ENCODE measurements around the gene SUMO1. TPM values are rescaled to one million over a fixed set of nuclear protein-coding genes. Genes with fewer than 3 reads are reported as not detected.
"Not testable (repeated sequence)": the region's sequence is repeated elsewhere in the genome, so short reads cannot be mapped to it uniquely, and the experiment has no call there.

The SUMO1 gene
- total and polyA plus RNA-seq, 5 donors, result 60.4 to 101 (median 67.0) TPM

DNA sequence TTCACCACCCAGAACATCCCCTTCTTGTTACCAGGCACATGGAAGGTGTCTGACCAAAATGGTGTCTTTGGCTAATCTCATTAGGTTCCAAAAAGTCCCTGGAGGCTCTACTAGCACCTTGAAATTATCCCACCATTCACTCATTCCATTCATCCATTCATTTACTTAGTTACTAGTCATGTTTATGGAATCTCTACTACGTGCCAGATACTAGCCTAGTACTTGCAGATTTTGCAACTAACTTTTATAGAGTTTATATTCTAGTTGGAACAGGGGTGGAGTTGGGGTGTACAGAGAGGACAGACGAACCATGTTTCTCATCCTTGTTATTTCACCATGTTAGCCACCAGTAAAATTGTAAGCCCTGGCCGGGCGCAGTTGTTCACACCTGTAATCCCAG, 23.1 kb upstream of the SUMO1 start:
- intact Hi-C loops (cut with DNase I), result no loop called here
- Histone ChIP-seq H3K9me3 (ENCODE audit: control insufficient read depth, low read length) (no peaks in the 10 kb centered on the region), H3K27me3 (ENCODE audit: control insufficient read depth, insufficient read depth) (no peaks in the 10 kb centered on the region), H3K27ac (ENCODE audit: low read length) (no peak overlapping the region), H3K4me1 (ENCODE audit: control insufficient read depth, insufficient read depth, low read length) (no peaks in the 10 kb centered on the region), H3K4me3 (ENCODE audit: low read length) (no peak overlapping the region)
- 72% methylated on average over 4 of the region's 4 CpGs for WGBS
- no peak for DNase-seq
- no peak for ATAC-seq

- no peaks in the 10 kb centered on the region for H3K27me3 ChIP-seq (ENCODE audit: control insufficient read depth, insufficient read depth)
- ATAC-seq (peak in 1 of 2 donors; percentile 29), DNase-seq (no peak)
- H3K4me1 ChIP-seq (ENCODE audit: control insufficient read depth, insufficient read depth, low read length), result no peaks in the 10 kb centered on the region
- WGBS, result 45% methylated on average over 5 of the region's 5 CpGs
- intact Hi-C loops (cut with DNase I), result no loop called here
- no peaks in the 10 kb centered on the region for H3K9me3 ChIP-seq (ENCODE audit: control insufficient read depth, low read length)
- no peak overlapping the region for H3K27ac ChIP-seq (ENCODE audit: low read length)
- H3K4me3 ChIP-seq (ENCODE audit: low read length), result no peak overlapping the region
These were observed 13.1 kb upstream of the SUMO1 start for GRCh38 chr2:202251494-202251893.

DNA sequence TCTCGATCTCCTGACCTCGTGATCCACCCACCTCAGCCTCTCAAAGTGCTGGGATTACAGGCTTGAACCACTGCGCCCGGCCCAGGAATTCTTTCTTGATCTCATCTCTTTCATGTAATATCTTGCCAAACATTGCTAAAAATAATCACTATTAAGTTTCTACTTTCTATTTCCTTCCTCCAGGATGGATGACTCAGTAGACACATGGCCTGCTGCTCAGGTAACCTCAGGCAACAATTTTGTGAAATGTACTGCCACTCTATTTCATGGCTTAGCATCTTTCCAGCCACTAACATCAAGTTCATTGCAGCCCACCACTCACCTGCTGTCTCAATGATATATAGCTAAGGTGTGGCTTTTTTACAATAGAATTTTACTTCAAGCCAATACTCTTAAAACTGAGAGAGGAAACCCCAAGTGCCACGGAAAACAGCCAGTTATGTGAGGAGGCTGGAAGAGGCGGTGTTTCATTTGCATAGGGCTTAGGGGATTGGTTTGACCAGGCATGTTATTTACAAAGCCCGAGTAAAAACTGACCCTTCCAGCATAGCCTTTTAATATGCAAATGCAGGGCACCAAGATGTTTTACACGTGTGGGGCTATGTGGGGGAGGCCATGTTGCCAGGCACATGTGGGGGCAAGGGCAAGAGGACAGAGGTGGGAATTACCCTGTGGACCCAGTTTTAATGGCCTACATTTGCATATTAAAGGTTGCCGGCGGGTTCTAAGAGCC, 11.3 kb upstream of the SUMO1 start:
- H3K27me3 ChIP-seq (ENCODE audit: control insufficient read depth, insufficient read depth), result no peaks in the 10 kb centered on the region
- ATAC-seq, result no peak
- no peaks in the 10 kb centered on the region for H3K9me3 ChIP-seq (ENCODE audit: control insufficient read depth, low read length)
- WGBS, result 56% methylated on average over 10 of the region's 10 CpGs
- no peak overlapping the region for H3K27ac ChIP-seq (ENCODE audit: low read length)
- no peaks in the 10 kb centered on the region for H3K4me1 ChIP-seq (ENCODE audit: control insufficient read depth, insufficient read depth, low read length)
- intact Hi-C loops (cut with DNase I), result no loop called here
- no peak for DNase-seq
- no peak overlapping the region for H3K4me3 ChIP-seq (ENCODE audit: low read length)

DNA sequence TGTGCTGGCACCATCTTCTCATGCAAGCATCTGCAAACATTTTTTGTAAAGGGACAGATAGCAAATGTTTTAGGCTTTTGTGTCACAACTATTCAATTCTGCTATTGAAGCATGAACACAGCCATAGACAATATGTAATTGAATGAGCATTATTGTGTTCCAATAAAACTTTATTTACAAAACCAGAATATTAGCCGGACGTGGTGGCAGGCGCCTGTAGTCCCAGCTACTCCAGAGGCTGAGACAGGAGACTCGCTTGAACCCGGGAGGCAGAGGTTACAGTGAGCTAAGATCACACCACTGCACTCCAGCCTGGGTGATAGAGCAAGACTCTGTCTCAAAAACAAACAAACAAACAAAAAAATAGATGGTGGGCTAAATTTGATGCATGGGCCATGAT, 9.3 kb upstream of the SUMO1 start:
- H3K4me3 ChIP-seq (ENCODE audit: low read length); intact Hi-C loops (cut with DNase I); ATAC-seq; H3K9me3 ChIP-seq (ENCODE audit: control insufficient read depth, low read length); H3K27me3 ChIP-seq (ENCODE audit: control insufficient read depth, insufficient read depth); H3K27ac ChIP-seq (ENCODE audit: low read length); H3K4me1 ChIP-seq (ENCODE audit: control insufficient read depth, insufficient read depth, low read length); DNase-seq: not testable (repeated sequence)
- WGBS, result 96% methylated on average over 5 of the region's 5 CpGs

GRCh38 chr2:202237787-202238233, 587 bp downstream of the SUMO1 start:
- peak overlapping the region; percentile 80 for H3K27ac ChIP-seq (ENCODE audit: low read length)
- ATAC-seq, result peak; percentile 43 to 68
- H3K4me3 ChIP-seq (ENCODE audit: low read length), result peak overlapping the region; percentile 98
- DNase-seq, result peak; percentile 23 to 64 (median 56)
- under 1% methylated on average over 30 of the region's 30 CpGs for WGBS
- intact Hi-C loops (cut with DNase I), result no loop called here
- peaks cover 9% of the 10 kb centered on the region for H3K4me1 ChIP-seq (ENCODE audit: control insufficient read depth, insufficient read depth, low read length)
- H3K27me3 ChIP-seq (ENCODE audit: control insufficient read depth, insufficient read depth), result no peaks in the 10 kb centered on the region
- H3K9me3 ChIP-seq (ENCODE audit: control insufficient read depth, low read length), result no peaks in the 10 kb centered on the region

DNA sequence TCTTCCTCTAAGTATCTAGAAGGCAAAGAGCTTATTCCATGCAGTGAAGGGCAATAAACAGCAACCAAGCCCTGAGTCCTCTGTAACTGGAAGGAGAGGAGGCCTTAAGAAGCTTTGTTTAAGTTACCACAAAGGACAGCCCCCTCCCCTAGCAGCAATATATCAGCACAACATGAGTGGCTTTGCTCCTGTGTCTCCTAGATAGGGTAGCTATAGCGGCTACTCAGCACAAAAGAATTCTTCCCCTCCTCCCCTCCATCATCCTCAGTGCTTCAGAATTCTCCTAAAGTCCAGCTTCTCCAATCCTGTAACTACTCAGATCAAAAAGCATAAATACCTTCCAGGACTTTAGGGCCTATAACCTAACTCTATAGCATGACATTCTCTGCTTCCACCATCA, 16.5 kb downstream of the SUMO1 start:
- no peak overlapping the region for H3K27ac ChIP-seq (ENCODE audit: low read length)
- no peak overlapping the region for H3K4me3 ChIP-seq (ENCODE audit: low read length)
- H3K4me1 ChIP-seq (ENCODE audit: control insufficient read depth, insufficient read depth, low read length), result peaks cover 5% of the 10 kb centered on the region
- DNase-seq (no peak), ATAC-seq (no peak)
- intact Hi-C loops (cut with DNase I), result no loop called here
- no peaks in the 10 kb centered on the region for H3K9me3 ChIP-seq (ENCODE audit: control insufficient read depth, low read length)
- WGBS, result 56% methylated on average over 1 of the region's 1 CpG
- H3K27me3 ChIP-seq (ENCODE audit: control insufficient read depth, insufficient read depth), result no peaks in the 10 kb centered on the region

GRCh38 chr2:202215179-202215578, 23.2 kb downstream of the SUMO1 start:
- Histone ChIP-seq H3K4me3 (ENCODE audit: low read length) (no peak overlapping the region), H3K27me3 (ENCODE audit: control insufficient read depth, insufficient read depth) (no peaks in the 10 kb centered on the region), H3K4me1 (ENCODE audit: control insufficient read depth, insufficient read depth, low read length) (no peaks in the 10 kb centered on the region), H3K9me3 (ENCODE audit: control insufficient read depth, low read length) (no peaks in the 10 kb centered on the region), H3K27ac (ENCODE audit: low read length) (no peak overlapping the region)
- ATAC-seq, result no peak
- 97% methylated on average over 1 of the region's 1 CpG for WGBS
- intact Hi-C loops (cut with DNase I), result no loop called here
- DNase-seq, result no peak

DNA sequence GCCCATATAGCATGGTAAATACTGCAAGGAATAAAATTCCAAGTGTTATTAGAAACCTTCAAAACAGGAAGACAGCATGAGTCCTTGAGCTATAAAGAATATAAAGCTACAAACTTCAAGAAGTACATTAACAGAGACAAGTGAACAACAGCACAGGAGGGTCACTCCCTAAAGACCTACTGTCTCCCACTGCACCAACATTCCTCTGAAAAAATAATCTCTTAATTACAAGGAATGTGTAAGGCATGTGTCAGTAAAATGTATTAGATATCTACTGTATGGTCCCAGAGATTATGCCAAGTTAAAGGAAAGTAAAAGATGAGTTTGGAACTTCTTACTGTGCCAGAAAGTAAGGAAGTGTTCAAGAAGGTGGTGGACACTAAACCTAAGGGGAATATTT, 29.9 kb downstream of the SUMO1 start:
- intact Hi-C loops (cut with DNase I), result no loop called here

GRCh38 chr2:202204855-202205254, 33.5 kb downstream of the SUMO1 start:
- H3K27ac ChIP-seq (ENCODE audit: low read length), result no peak overlapping the region
- no peak overlapping the region for H3K4me3 ChIP-seq (ENCODE audit: low read length)
- ATAC-seq, result no peak
- 95% methylated on average over 2 of the region's 2 CpGs for WGBS
- H3K4me1 ChIP-seq (ENCODE audit: control insufficient read depth, insufficient read depth, low read length), result no peaks in the 10 kb centered on the region
- no peak for DNase-seq
- H3K9me3 ChIP-seq (ENCODE audit: control insufficient read depth, low read length), result no peaks in the 10 kb centered on the region
- no peaks in the 10 kb centered on the region for H3K27me3 ChIP-seq (ENCODE audit: control insufficient read depth, insufficient read depth)
- intact Hi-C loops (cut with DNase I), result no loop called here

More for the DNA sequence above, 29.9 kb downstream of the SUMO1 start:
- DNase-seq, result no peak
- H3K9me3 ChIP-seq (ENCODE audit: control insufficient read depth, low read length), result no peaks in the 10 kb centered on the region
- no peaks in the 10 kb centered on the region for H3K4me1 ChIP-seq (ENCODE audit: control insufficient read depth, insufficient read depth, low read length)
- no peak overlapping the region for H3K27ac ChIP-seq (ENCODE audit: low read length)
- no peaks in the 10 kb centered on the region for H3K27me3 ChIP-seq (ENCODE audit: control insufficient read depth, insufficient read depth)
- H3K4me3 ChIP-seq (ENCODE audit: low read length), result no peak overlapping the region
- ATAC-seq, result no peak

DNA sequence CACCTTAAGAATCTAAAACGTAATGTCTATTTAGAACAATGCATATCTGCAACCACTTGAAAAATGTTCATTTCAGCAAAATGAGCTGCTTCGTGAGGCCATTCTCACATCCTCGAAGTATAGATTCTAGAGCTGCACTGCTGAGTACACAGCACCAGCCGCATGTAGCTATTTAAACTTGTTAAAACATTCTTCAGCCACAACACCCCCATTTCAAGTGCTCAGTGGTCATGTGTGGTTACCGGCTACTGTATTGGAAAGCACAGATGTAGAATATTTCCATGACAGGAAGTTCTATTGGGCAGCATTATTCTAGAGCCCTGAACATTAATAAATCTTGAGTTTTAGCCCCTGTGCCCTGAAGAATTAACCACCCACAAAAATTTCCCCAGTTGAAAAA, 35.0 kb downstream of the SUMO1 start:
- Histone ChIP-seq H3K4me1 (ENCODE audit: control insufficient read depth, insufficient read depth, low read length) (no peaks in the 10 kb centered on the region), H3K9me3 (ENCODE audit: control insufficient read depth, low read length) (no peaks in the 10 kb centered on the region)
- WGBS, result 95% methylated on average over 5 of the region's 5 CpGs

DNA sequence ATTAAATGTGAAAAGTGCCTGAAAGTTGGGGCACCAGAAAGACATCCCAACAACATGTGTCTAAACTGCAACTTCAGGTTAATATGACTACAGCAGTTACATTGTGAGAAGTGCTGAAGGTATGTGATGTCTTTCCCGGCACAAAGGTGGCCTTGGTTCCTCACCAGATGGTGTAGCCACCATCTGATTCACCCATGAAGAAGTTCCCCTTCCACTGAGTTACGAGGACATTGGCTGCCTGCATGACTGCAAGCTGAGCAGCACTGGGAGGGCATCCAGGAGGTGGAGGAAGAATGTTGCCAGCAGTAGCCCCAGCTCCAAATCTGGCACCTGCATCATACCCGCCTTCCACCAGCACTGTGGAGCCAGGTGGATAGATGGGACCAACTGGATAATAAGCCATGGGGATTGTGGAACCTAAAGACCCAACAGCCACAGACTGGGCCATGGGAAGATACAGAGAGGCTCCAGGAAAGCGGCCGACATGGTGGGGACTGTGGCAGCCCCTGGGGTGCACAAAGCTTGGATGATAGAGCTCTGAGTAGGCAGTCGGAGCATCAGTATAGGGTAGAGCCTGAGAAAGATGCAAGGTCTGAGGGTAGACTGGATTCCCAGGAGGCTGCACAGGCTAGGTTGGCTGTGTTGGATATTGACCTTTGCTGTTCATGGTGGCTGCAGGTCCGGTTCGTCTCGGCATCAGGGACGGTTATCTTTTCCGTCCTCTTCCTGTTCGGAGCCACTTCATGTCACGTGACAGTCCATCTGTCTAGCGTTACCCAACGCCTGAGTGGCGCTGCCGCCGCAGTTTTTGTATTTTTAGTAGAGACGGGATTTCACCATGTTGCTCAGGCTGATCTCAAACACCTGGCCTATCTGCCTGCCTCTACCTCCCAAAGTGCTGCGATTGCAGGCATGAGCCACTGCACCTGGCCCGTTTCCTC, 36.9 kb downstream of the SUMO1 start:
- ATAC-seq, result peak in 1 of 2 donors; percentile 29
- DNase-seq, result no peak

More for the DNA sequence above, 35.0 kb downstream of the SUMO1 start:
- H3K27ac ChIP-seq (ENCODE audit: low read length), result no peak overlapping the region
- H3K4me3 ChIP-seq (ENCODE audit: low read length), result no peak overlapping the region
- DNase-seq (no peak), ATAC-seq (no peak)
- intact Hi-C loops (cut with DNase I), result no loop called here
- no peaks in the 10 kb centered on the region for H3K27me3 ChIP-seq (ENCODE audit: control insufficient read depth, insufficient read depth)

More for the DNA sequence above, 36.9 kb downstream of the SUMO1 start:
- WGBS, result 69% methylated on average over 21 of the region's 21 CpGs
- intact Hi-C loops (cut with DNase I), result no loop called here
- Histone ChIP-seq H3K4me1 (ENCODE audit: control insufficient read depth, insufficient read depth, low read length) (no peaks in the 10 kb centered on the region), H3K27ac (ENCODE audit: low read length) (no peak overlapping the region), H3K27me3 (ENCODE audit: control insufficient read depth, insufficient read depth) (no peaks in the 10 kb centered on the region), H3K9me3 (ENCODE audit: control insufficient read depth, low read length) (no peaks in the 10 kb centered on the region), H3K4me3 (ENCODE audit: low read length) (no peak overlapping the region)

All from right cardiac atrium (tissue), 5 donors.